Thoracic aorta (tissue), 2 donors: ENCODE measurements around the gene FBXL14. TPM values are rescaled to one million over a fixed set of nuclear protein-coding genes. Genes with fewer than 3 reads are reported as not detected.

ENCODE experiments used
- ATAC-seq: fragments of 150-250 bp; one replicate; pipeline ENCODE4 v1.8.0; 2017; ENCODE audit warnings: low read depth; ENCODE audit not compliant: insufficient number of reproducible peaks, low FRiP score
- DNase-seq: peaks from one replicate; pipeline ENCODE4 v3.0.0-alpha.2; 2020; ENCODE audit warnings: low spot score
- H3K27ac ChIP-seq, 2 donors: fragments of 200-600 bp; sonication (generic); 1 replicate in 1 of 2; 2 replicates in 1 of 2; pipeline ENCODE4 v1.5.1; 2016; ENCODE audit warnings: mild to moderate bottlenecking in 2 of 2, moderate library complexity in 2 of 2
- H3K27me3 ChIP-seq: fragments of 200-600 bp; sonication (generic); replicated peaks from 2 replicates; pipeline ENCODE4 v1.6.0; 2016; ENCODE audit warnings: mild to moderate bottlenecking; ENCODE audit not compliant: insufficient read depth
- H3K36me3 ChIP-seq: fragments of 200-600 bp; sonication (generic); one replicate; pipeline ENCODE4 v1.5.1; 2016
- H3K4me1 ChIP-seq, 2 donors: fragments of 200-600 bp; sonication (generic); 1 replicate in 1 of 2; 2 replicates in 1 of 2; pipeline versions ENCODE4 v1.5.1 to v1.6.0; 2016; ENCODE audit warnings: low read depth in 2 of 2, mild to moderate bottlenecking in 1 of 2; ENCODE audit not compliant: control insufficient read depth in 1 of 2
- H3K4me3 ChIP-seq: fragments of 200-600 bp; sonication (generic); 2 replicates; pipeline ENCODE4 v1.5.1; 2016; ENCODE audit warnings: mild to moderate bottlenecking
- H3K9me3 ChIP-seq: fragments of 200-600 bp; sonication (generic); 2 replicates; pipeline ENCODE4 v1.5.1; 2016
- CTCF ChIP-seq: fragments of 200-600 bp; sonication (generic); IDR thresholded peaks from one replicate; pipeline ENCODE4 v1.5.1; 2019; ENCODE audit warnings: antibody characterized with exemption
- total RNA-seq, 2 donors: library from RNA; depleted of rRNA; stranded (reverse); fragments of >200 nt; gene quantifications; one replicate each; pipeline versions ENCODE4 v1.1.0 to v1.2.3, GENCODE V29; 2016

Gene FBXL14
- total RNA-seq, 2 donors from 2014 or later: 15.0 to 17.0 TPM

DNA sequence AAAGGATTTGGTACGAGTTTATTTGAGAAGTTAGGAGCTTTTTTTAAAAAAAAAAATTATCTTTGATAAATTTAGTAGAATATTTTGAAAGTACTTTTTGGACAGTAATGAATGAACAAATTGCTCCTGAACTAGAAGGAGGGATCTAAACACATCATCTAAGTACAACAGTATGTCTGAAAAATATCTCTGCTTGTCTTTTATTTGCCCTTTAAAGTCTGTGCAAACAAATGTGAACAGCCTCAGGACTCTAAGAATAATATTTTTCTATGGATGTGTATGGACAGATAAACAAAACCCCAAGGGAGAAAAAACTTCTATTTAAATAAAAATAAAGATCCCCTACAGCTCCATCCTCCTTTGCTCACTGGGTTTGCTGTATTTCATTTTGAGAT lies 19.5 kb downstream of the FBXL14 start:
- no peak for ATAC-seq
- TF ChIP-seq CTCF: no peak

DNA sequence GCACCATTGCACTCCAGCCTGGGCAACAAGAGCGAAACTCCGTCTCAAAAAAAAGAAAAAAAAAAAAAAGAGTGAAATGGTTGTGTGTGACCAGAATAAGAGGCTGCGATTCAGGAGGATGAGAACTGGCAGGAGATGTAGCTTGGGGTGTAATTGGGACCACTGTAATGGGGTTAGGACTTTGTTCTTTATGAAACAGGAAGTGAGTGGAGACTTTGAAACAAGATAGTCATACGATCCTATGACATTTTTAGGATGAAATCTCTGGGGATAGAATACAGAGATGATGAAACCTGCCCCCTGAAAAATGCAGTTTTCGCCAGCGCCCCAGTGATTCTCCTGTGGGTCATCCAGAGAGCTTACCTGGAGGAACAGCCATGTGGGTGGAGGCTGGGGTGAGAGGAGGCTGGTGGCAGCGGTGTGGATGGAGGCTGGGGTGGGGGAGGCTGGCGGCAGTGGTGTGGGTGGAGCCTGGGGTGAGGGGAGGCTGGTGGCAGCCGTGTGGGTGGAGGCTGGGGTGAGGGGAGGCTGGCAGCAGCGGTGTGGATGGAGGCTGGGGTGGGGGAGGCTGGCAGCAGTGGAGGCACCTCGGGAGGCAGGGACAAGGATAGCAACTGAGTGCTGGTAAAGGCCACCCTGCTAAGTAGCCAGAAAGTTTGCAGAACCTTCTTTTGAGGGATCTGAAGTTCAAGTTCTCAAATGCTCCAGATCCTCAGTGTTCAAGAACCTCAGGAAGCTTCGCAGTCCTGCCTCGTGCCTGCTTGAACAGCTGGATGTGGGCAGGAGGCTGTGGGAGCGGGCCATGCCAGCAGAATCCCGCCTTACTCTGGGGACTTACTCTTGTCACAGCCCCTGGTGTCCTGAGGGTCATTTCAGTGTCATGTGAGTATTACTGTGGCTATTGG lies 20.2 kb downstream of the FBXL14 start:
- Histone ChIP-seq H3K27me3 (no peaks in the 10 kb centered on the region), H3K4me1 (peaks cover 9 to 24% of the 10 kb centered on the region in 2 donors), H3K9me3 (no peaks in the 10 kb centered on the region), H3K36me3 (no peaks in the 10 kb centered on the region), H3K4me3 (no peak overlapping the region), H3K27ac (no peak overlapping the region)
- DNase-seq (no peak), ATAC-seq (no peak)
- TF ChIP-seq CTCF: no peak

More for the DNA sequence above, 19.5 kb downstream of the FBXL14 start:
- no peaks in the 10 kb centered on the region for H3K27me3 ChIP-seq
- H3K9me3 ChIP-seq: no peaks in the 10 kb centered on the region
- H3K27ac ChIP-seq: no peak overlapping the region
- H3K36me3 ChIP-seq: no peaks in the 10 kb centered on the region
- DNase-seq: no peak
- peaks cover 9 to 24% of the 10 kb centered on the region in 2 donors for H3K4me1 ChIP-seq
- H3K4me3 ChIP-seq: no peak overlapping the region

- Histone ChIP-seq H3K27me3 (no peaks in the 10 kb centered on the region), H3K27ac (no peak overlapping the region), H3K36me3 (no peaks in the 10 kb centered on the region), H3K4me3 (no peak overlapping the region), H3K4me1 (peaks cover 9 to 24% of the 10 kb centered on the region in 2 donors), H3K9me3 (no peaks in the 10 kb centered on the region)
- DNase-seq (no peak), ATAC-seq (no peak)
- TF ChIP-seq CTCF: no peak
Measured at GRCh38 chr12:1572731-1573130, 21.6 kb downstream of the FBXL14 start.

- ATAC-seq: no peak
- Histone ChIP-seq H3K4me3 (no peak overlapping the region), H3K4me1 (peaks cover 3 to 11% of the 10 kb centered on the region in 2 donors), H3K36me3 (no peaks in the 10 kb centered on the region), H3K9me3 (no peaks in the 10 kb centered on the region), H3K27ac (no peak overlapping the region), H3K27me3 (no peaks in the 10 kb centered on the region)
- TF ChIP-seq CTCF: no peak
- no peak for DNase-seq
Measured at GRCh38 chr12:1567852-1568251, 26.5 kb downstream of the FBXL14 start.

DNA sequence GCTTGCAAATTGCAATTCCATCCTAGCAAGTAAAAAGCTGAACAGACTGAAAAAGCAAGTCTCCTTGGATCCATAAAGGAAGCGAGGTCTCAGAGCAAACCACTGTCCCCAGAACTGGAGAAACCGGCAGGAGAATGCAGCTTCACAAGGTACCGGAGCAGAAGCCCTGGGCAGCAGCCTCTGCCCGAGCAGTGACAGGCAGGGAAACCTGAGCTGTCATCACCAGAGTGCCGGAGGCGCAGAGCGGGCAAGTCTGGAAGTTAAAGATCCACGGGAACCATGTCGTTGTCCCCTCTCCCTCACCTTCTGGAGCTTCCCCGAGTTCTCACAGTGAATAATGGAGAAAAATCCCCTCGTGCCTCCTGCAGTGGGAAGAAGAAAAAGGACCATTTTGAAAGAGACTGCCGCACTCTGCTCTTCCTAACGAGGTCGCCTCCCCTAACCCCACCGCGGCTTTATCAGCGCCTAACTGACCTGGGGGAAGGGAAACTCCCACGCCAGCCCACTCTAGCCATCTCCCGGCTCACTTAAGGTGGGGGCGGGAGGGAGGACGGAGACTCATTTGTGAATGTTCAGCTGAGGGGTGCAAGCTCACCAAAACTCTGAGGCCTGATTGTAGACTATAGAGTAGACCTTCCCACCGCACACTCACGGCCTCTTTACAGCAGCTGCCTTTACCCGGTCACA lies 27.8 kb downstream of the FBXL14 start:
- Histone ChIP-seq H3K27me3 (no peaks in the 10 kb centered on the region), H3K27ac (no peak overlapping the region), H3K4me3 (no peak overlapping the region), H3K36me3 (no peaks in the 10 kb centered on the region), H3K9me3 (no peaks in the 10 kb centered on the region), H3K4me1 (peaks cover 3 to 16% of the 10 kb centered on the region in 2 donors)
- TF ChIP-seq CTCF: no peak
- DNase-seq (no peak), ATAC-seq (no peak)
